CD4-positive, alpha-beta T cell treated with Interleukin-4 for 4 hours (primary cell): ENCODE data around the gene PTPRN2.

Experiments used
- DNase-seq: peaks from one replicate; pipeline ENCODE4 v3.0.0-alpha.2; 2020

The PTPRN2 gene

GRCh38 chr7:158141806-158142518 lies 445.7 kb downstream of the PTPRN2 start:
- DNase-seq, result no peak

GRCh38 chr7:158141221-158141582 lies 446.4 kb downstream of the PTPRN2 start:
- DNase-seq, result no peak

GRCh38 chr7:158140538-158141220 lies 446.9 kb downstream of the PTPRN2 start:
- DNase-seq, result no peak

GRCh38 chr7:158139499-158139898 lies 448.1 kb downstream of the PTPRN2 start:
- no peak for DNase-seq

GRCh38 chr7:158138329-158138597 lies 449.4 kb downstream of the PTPRN2 start:
- no peak for DNase-seq

- DNase-seq, result no peak
These were observed 449.9 kb downstream of the PTPRN2 start for GRCh38 chr7:158137516-158138328.

- no peak for DNase-seq
These were observed 451.7 kb downstream of the PTPRN2 start for GRCh38 chr7:158135931-158136330.

- no peak for DNase-seq
These were observed 452.8 kb downstream of the PTPRN2 start for GRCh38 chr7:158134824-158135223.

GRCh38 chr7:158133515-158134271 lies 453.9 kb downstream of the PTPRN2 start:
- no peak for DNase-seq

- DNase-seq, result no peak
These were observed 454.6 kb downstream of the PTPRN2 start for GRCh38 chr7:158133057-158133456.

GRCh38 chr7:158130023-158130409 lies 457.6 kb downstream of the PTPRN2 start:
- no peak for DNase-seq

- DNase-seq, result no peak
These were observed 458.3 kb downstream of the PTPRN2 start for GRCh38 chr7:158129037-158130022.

GRCh38 chr7:158128572-158128971 lies 459.1 kb downstream of the PTPRN2 start:
- DNase-seq, result no peak

- no peak for DNase-seq
These were observed 460.4 kb downstream of the PTPRN2 start for GRCh38 chr7:158127241-158127640.

GRCh38 chr7:158126661-158127060 lies 461.0 kb downstream of the PTPRN2 start:
- DNase-seq, result no peak

GRCh38 chr7:158125721-158126120 lies 461.9 kb downstream of the PTPRN2 start:
- no peak for DNase-seq

GRCh38 chr7:158125091-158125490 lies 462.5 kb downstream of the PTPRN2 start:
- DNase-seq, result no peak

- no peak for DNase-seq
These were observed 462.9 kb downstream of the PTPRN2 start for GRCh38 chr7:158124671-158125079.

GRCh38 chr7:158123753-158124152 lies 463.9 kb downstream of the PTPRN2 start:
- DNase-seq, result no peak

GRCh38 chr7:158123214-158123613 lies 464.4 kb downstream of the PTPRN2 start:
- no peak for DNase-seq

- DNase-seq, result no peak
These were observed 466.1 kb downstream of the PTPRN2 start for GRCh38 chr7:158121441-158122045.

- DNase-seq, result no peak
These were observed 466.9 kb downstream of the PTPRN2 start for GRCh38 chr7:158120716-158121115.
